ENCODE measurements around the gene PCNX1.

Gene PCNX1

DNA sequence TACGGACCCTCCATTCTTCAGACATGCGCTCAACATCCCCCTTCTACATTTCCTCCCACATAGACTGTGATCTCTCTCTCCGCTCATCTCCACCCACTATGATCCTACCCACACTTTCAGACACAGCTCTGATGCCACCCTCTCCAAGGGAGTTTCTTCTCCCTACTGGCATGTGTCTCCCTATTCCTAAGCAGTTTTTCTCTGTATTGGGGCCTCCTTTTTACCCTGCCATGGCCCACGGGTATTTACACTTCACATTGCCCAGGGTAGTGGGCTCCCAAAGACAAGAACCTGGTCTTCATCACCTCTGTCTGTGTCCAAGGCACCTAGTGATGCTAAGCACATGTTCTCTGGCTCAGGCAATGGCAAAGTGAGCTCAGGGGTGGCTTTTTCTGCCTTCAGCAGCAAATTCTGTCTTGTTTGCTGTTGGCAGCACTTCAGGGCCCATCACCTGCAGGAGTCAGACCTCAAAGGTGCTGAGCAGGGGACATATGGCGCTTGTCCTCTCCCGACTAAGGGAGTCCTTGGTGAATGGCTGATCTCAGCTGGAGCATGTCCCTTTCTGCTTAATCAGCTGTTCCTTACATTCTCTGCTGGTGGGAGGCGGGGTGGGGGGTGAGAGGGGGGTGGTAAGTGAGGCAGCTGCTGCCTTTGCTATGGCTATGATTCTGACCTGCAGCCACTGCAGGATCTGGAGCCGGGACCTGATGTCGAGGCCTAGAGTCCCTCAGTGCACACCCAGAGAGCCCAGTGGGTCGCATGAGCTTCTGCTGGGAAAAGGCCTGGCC lies 256.8 kb downstream of the PCNX1 start:
- no peak for DNase-seq

Data from T-helper 2 cell (primary cell).